ENCODE measurements around the gene RPN2.

GRCh38 chr20:37165031-37165430, 14.1 kb upstream of the RPN2 start:
- TF ChIP-seq POLR2AphosphoS5 (IDR thresholded peaks at IDR 0.05; ENCODE audit: borderline replicate concordance, low read depth, low read length) (no peak), EZH2 (IDR thresholded peaks at IDR 0.05) (no peak)

Data from SK-N-MC (cell line).